ENCODE data around the gene NFATC2.

GRCh38 chr20:51563174-51563485 is 20.6 kb upstream of the NFATC2 start:
- TF ChIP-seq CTCF (IDR thresholded peaks at IDR 0.05) (no peak), POLR2A (IDR thresholded peaks at IDR 0.05) (no peak)

Measured in Peyer's patch (tissue), 4 donors.